NCI-H345 treated with DMSO at 0.1 percent for 48 hours (cell line): ENCODE data around the gene TTF2.
A peak's percentile ranks its signal among the peaks of the same experiment; 100 is the strongest.
"Not testable (repeated sequence)": the region's sequence is repeated elsewhere in the genome, so short reads cannot be mapped to it uniquely, and the experiment has no call there.

Experiments used
- DNase-seq: peaks from one replicate; lab custom pipeline; 2025; ENCODE audit not compliant: unreplicated experiment; lab: John Stamatoyannopoulos, UW

TTF2 gene

GRCh38 chr1:117092594-117092993, 32.5 kb downstream of the TTF2 start:
- no peak for DNase-seq

- no peak for DNase-seq
Observed at GRCh38 chr1:117093091-117093534, 33.0 kb downstream of the TTF2 start.

GRCh38 chr1:117093870-117094621, 33.9 kb downstream of the TTF2 start:
- no peak for DNase-seq

GRCh38 chr1:117094841-117095604, 34.9 kb downstream of the TTF2 start:
- no peak for DNase-seq

- no peak for DNase-seq
Observed at GRCh38 chr1:117096951-117097408, 36.9 kb downstream of the TTF2 start.

GRCh38 chr1:117097443-117097842, 37.3 kb downstream of the TTF2 start:
- no peak for DNase-seq

- DNase-seq: no peak
Observed at GRCh38 chr1:117098287-117098890, 38.3 kb downstream of the TTF2 start.

GRCh38 chr1:117101334-117101733, 41.2 kb downstream of the TTF2 start:
- DNase-seq: no peak

GRCh38 chr1:117101858-117102257, 41.7 kb downstream of the TTF2 start:
- not testable (repeated sequence) for DNase-seq

GRCh38 chr1:117104986-117105385, 44.9 kb downstream of the TTF2 start:
- no peak for DNase-seq

- no peak for DNase-seq
Observed at GRCh38 chr1:117105722-117106121, 45.6 kb downstream of the TTF2 start.

- DNase-seq: no peak
Observed at GRCh38 chr1:117106478-117106877, 46.4 kb downstream of the TTF2 start.

- no peak for DNase-seq
Observed at GRCh38 chr1:117107364-117107763, 47.2 kb downstream of the TTF2 start.

GRCh38 chr1:117110774-117111173, 50.6 kb downstream of the TTF2 start:
- DNase-seq: no peak

- peak; percentile 76 for DNase-seq
Observed at GRCh38 chr1:117112047-117112717, 52.1 kb downstream of the TTF2 start.

GRCh38 chr1:117113199-117113598, 53.1 kb downstream of the TTF2 start:
- no peak for DNase-seq

- DNase-seq: no peak
Observed at GRCh38 chr1:117114877-117115276, 54.8 kb downstream of the TTF2 start.

- no peak for DNase-seq
Observed at GRCh38 chr1:117116090-117116783, 56.1 kb downstream of the TTF2 start.

- DNase-seq: no peak
Observed at GRCh38 chr1:117116784-117117130, 56.6 kb downstream of the TTF2 start.

GRCh38 chr1:117117697-117118096, 57.6 kb downstream of the TTF2 start:
- DNase-seq: no peak

GRCh38 chr1:117118137-117118536, 58.0 kb downstream of the TTF2 start:
- no peak for DNase-seq
